AG09309 (cell line): ENCODE data around the gene NDUFA3.

Experiments
- DNase-seq: peaks from one replicate; pipeline ENCODE4 v3.0.0-alpha.2; 2010; ENCODE audit warnings: low read depth
- H3K4me3 ChIP-seq: 2 replicates; pipeline ENCODE4 v1.5.1; 2011; ENCODE audit warnings: mild to moderate bottlenecking, low read depth, low read length, moderate library complexity; ENCODE audit not compliant: control insufficient read depth
- CTCF ChIP-seq: IDR thresholded peaks from 2 replicates; pipeline ENCODE4 v1.5.1; 2011; ENCODE audit warnings: mild to moderate bottlenecking, low read depth, low read length, inconsistent platforms; ENCODE audit not compliant: insufficient read depth, control insufficient read depth; ENCODE audit errors: missing control alignments

NDUFA3 gene

DNA sequence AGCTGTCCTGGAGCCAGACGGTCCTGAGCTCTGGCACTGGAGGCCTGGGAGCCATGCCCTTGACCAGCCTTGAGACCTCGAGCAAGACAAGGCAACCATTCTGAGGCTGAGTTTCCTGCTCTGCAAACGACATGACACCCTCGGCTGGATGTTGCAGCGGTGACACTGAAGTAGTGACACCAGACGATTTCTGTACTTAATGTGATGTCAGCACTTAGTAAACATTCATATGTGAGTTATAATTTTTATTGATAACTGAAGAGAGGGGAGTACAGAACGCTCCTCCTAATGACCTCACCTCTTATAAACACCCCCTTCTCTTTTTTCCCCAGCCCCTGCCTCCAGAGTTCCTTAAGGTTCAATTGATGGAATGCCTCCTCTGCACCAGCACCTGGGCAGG is 5.8 kb downstream of the NDUFA3 start:
- no peak for TF ChIP-seq CTCF
- H3K4me3 ChIP-seq = no peak overlapping the region
- no peak for DNase-seq

GRCh38 chr19:54109651-54110050 is 7.0 kb downstream of the NDUFA3 start:
- TF ChIP-seq CTCF = no peak
- no peak for DNase-seq
- H3K4me3 ChIP-seq = no peak overlapping the region

GRCh38 chr19:54114340-54115108 is 11.9 kb downstream of the NDUFA3 start:
- H3K4me3 ChIP-seq = peak overlapping the region; percentile 78
- DNase-seq = no peak
- TF ChIP-seq CTCF = no peak

DNA sequence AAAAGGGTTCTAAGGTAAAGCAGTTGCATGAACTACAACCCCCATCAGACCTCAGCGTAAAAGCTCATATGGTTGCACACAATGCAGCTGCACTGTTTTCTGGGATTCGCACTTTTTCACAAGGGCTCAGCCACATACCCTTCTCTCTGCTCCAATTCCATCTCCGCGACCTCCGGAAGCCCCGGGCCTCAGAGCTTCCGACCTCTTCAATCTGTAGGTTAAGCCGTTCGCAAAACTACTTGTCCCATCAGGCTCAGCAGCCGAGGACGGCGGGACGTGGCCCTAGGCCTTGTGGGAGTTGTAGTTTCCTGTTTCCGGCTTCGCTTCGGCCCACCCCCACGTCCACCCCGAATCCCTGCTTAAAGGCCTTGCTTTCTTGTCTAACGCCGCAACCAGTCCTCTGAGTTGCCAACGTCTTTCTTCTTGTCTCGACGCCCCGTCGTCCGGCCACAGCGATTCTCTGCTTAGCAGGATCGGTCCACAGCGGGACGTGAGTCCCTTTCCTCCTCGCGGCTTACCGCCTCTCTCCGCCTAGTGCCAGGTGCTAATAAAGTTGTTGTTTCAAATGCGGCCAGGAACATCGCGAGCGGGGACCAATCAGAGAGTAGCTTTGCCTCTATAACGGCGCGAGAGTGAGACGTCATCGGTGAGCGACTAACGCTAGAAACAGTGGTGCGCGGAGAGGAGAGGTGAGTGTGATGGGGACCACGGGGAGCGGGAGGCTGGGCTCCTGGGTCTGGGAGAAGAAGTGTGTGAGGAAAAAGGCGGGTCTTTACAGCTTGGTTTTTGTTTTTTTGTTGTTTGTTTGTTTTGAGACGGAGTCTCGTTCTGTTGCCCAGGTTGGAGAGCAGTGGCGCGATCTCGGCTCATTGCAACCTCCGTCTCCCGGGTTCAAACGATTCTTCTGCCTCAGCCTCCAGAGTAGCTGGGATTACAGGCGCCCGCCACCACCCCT is 12.7 kb downstream of the NDUFA3 start, which contains the start of the genes PRPF31 and TFPT:
Gene PRPF31 (plus strand): TSS at position 646 of the 955 bp plus-strand sequence. CDS start 2,525 bp downstream, outside the sequence.
Gene TFPT (minus strand): TSS at position 549 of the 955 bp plus-strand sequence. CDS start 388 bp downstream, at position 161.
- TF ChIP-seq CTCF = no peak
- peak; percentile 92 for DNase-seq
- H3K4me3 ChIP-seq = peak within 1 kb of the TSS; percentile 78

- no peak overlapping the region for H3K4me3 ChIP-seq
- no peak for DNase-seq
- TF ChIP-seq CTCF = no peak
Measured at GRCh38 chr19:54121259-54121658, 18.6 kb downstream of the NDUFA3 start.

GRCh38 chr19:54123682-54124081 is 21.0 kb downstream of the NDUFA3 start:
- no peak for TF ChIP-seq CTCF
- DNase-seq = no peak
- H3K4me3 ChIP-seq = no peak overlapping the region
